ENCODE results near the gene THEM4.

DNA sequence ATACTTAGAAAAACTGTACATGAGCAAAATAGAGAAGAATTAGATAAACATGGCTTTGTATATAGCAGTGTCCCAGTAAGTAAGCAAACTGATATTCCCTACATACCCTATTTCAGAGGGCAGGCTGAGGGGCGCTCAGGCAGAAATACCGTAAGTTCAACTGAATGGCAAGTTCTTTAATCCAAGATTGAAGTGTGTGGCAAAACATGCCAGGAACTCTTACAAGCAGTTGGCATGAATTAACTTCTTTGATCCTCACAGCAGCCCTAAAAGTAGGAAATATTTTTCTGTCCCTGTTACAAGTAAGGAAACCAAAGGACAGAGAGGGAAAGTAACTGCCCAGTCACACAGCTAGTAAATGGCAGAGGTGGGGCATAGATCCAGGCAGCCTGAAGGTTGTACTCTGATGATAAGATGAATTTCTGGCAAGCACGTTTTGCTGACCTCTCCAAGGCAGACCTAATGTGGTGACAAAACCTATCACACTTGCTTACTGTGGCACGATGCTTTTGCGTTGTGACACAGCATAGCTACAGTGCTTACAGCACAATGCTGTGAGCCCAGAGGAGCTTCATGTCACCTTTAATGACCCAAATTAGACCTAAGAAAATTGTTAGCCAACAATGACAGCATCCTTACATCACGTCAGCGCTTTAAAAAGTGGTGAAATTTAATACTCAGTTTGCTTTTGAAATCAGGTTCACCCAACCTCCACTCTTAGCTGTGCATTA, 35.0 kb upstream of the THEM4 start:
- TF ChIP-seq GATA2 (IDR thresholded peaks at IDR 0.05; ENCODE audit: low read depth, low read length) (no peak), GATA3 (IDR thresholded peaks at IDR 0.05; ENCODE audit: low read depth, low read length) (no peak)
